A673 (cell line): ENCODE data around the gene SECISBP2. TPM values are rescaled to one million over a fixed set of nuclear protein-coding genes. Genes with fewer than 3 reads are reported as not detected.

Experiments
- BruUV-seq: library from RNA; stranded (reverse); fragments of 400-500 nt; replicated peaks from 2 replicates; lab custom pipeline; 2021; lab: Mats Ljungman, UMichigan
- CTCF ChIA-PET: fragments of 300-600 bp; sonication (Branson Sonifier 250); formaldehyde crosslinking; loops from one replicate; lab custom pipeline; 2022; ENCODE audit warnings: antibody characterized with exemption; lab: Charles Lee
- POLR2A ChIA-PET: fragments of 300-600 bp; sonication (Branson Sonifier 250); formaldehyde crosslinking; loops from one replicate; lab custom pipeline; 2022; ENCODE audit warnings: antibody characterized with exemption; ENCODE audit not compliant: low non-redundant PET; lab: Charles Lee
- DNase-seq: peaks from one replicate; pipeline ENCODE4 v3.0.0-alpha.2; 2015; ENCODE audit warnings: low spot score
- H3K27ac ChIP-seq: fragments of 200-600 bp; sonication (generic); 2 replicates; pipeline ENCODE4 v1.5.1; 2016; ENCODE audit warnings: mixed run types, low read depth, mild to moderate bottlenecking, mixed read lengths, antibody characterized with exemption, low read length; ENCODE audit not compliant: poor library complexity, severe bottlenecking
- H3K27me3 ChIP-seq: fragments of 200-600 bp; sonication (generic); replicated peaks from 2 replicates; pipeline ENCODE4 v1.6.1; 2017; ENCODE audit warnings: mixed run types, low read depth, mild to moderate bottlenecking, mixed read lengths, antibody characterized with exemption, low read length; ENCODE audit not compliant: insufficient read depth, poor library complexity
- H3K36me3 ChIP-seq: fragments of 200-600 bp; sonication (generic); 2 replicates; pipeline ENCODE4 v1.6.1; 2016; ENCODE audit warnings: mixed run types, mild to moderate bottlenecking, mixed read lengths, antibody characterized with exemption, low read length; ENCODE audit not compliant: insufficient read depth, poor library complexity, severe bottlenecking
- H3K4me1 ChIP-seq: fragments of 200-600 bp; sonication (generic); 2 replicates; pipeline ENCODE4 v1.6.1; 2017; ENCODE audit warnings: mixed run types, mild to moderate bottlenecking, mixed read lengths, antibody characterized with exemption, low read length; ENCODE audit not compliant: insufficient read depth, poor library complexity, severe bottlenecking
- H3K4me3 ChIP-seq: fragments of 200-600 bp; sonication (generic); 2 replicates; pipeline ENCODE4 v1.5.1; 2016; ENCODE audit warnings: low read depth, mixed run types, mild to moderate bottlenecking, mixed read lengths, low read length; ENCODE audit not compliant: poor library complexity, severe bottlenecking
- H3K9me3 ChIP-seq: fragments of 200-600 bp; sonication (generic); 2 replicates; pipeline ENCODE4 v1.6.1; 2016; ENCODE audit warnings: mixed run types, low read depth, mild to moderate bottlenecking, mixed read lengths, antibody characterized with exemption, low read length; ENCODE audit not compliant: poor library complexity, severe bottlenecking
- EZH2 ChIP-seq: fragments of 200-600 bp; sonication (generic); IDR thresholded peaks from 2 replicates; pipeline ENCODE4 v1.6.1; 2017; ENCODE audit warnings: borderline replicate concordance, low read depth, mild to moderate bottlenecking, mixed read lengths, antibody characterized with exemption, low read length; ENCODE audit not compliant: poor library complexity, severe bottlenecking
- intact Hi-C: fragments of 100-400 bp; cut with micrococcal nuclease; formaldehyde crosslinking; loops from one replicate; pipeline ENCODE4 v1.10.0; 2022; ENCODE audit not compliant: unreplicated experiment
- total RNA-seq: library from RNA; stranded (reverse); gene quantifications from 2 replicates; pipeline ENCODE4 v1.2.3, GENCODE V29; 2021
- TF ChIP-seq, protein P1 (sequence below): fragments of 300-800, 200-600 bp; sonication (generic); conservative IDR thresholded peaks from 2 replicates; pipeline ENCODE4 v1.5.1; 2017; ENCODE audit warnings: low read depth, mild to moderate bottlenecking, antibody characterized with exemption, low read length, moderate library complexity, mixed read lengths

The SECISBP2 gene
- total RNA-seq, 1 experiment from 2014 or later, result 44.4 TPM

DNA sequence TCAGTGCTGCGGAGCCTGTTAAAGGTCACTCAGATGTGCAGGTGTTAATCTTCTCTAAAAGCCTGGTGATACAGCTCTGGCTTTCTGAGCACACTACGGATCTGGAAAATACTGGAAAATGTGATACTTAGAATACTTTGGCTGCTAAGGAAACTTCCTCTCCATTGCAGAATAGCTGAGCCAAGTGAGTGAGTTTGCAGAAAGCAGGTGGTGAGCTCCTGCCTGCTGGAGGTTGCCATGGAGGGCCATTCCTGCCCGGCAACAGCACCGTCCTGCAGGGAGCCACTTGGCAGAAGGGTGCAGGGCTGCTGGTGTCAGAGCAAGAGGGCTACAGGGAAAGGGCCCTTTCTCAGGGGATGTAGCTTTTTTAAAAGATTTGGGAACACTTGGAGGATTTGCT, 40.7 kb downstream of the SECISBP2 start:
- H3K27ac ChIP-seq, result no peak overlapping the region
- H3K4me1 ChIP-seq, result no peaks in the 10 kb centered on the region
- H3K4me3 ChIP-seq, result no peak overlapping the region
- no peaks in the 10 kb centered on the region for H3K27me3 ChIP-seq
- POLR2A ChIA-PET, result no interaction called here
- CTCF ChIA-PET, result no interaction called here
- no peak for DNase-seq
- H3K36me3 ChIP-seq, result peaks cover 63% of the 10 kb centered on the region
- H3K9me3 ChIP-seq, result no peaks in the 10 kb centered on the region
- BruUV-seq, result TSS peak; percentile 66
- intact Hi-C loops, result loop anchor here (10.0 kb wide), 1 partner anchor 186 kb away; no protein-coding TSS in a partner anchor
- TF ChIP-seq EZH2, result no peak
- TF ChIP-seq, protein P1, sequence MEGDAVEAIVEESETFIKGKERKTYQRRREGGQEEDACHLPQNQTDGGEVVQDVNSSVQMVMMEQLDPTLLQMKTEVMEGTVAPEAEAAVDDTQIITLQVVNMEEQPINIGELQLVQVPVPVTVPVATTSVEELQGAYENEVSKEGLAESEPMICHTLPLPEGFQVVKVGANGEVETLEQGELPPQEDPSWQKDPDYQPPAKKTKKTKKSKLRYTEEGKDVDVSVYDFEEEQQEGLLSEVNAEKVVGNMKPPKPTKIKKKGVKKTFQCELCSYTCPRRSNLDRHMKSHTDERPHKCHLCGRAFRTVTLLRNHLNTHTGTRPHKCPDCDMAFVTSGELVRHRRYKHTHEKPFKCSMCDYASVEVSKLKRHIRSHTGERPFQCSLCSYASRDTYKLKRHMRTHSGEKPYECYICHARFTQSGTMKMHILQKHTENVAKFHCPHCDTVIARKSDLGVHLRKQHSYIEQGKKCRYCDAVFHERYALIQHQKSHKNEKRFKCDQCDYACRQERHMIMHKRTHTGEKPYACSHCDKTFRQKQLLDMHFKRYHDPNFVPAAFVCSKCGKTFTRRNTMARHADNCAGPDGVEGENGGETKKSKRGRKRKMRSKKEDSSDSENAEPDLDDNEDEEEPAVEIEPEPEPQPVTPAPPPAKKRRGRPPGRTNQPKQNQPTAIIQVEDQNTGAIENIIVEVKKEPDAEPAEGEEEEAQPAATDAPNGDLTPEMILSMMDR, result no peak

DNA sequence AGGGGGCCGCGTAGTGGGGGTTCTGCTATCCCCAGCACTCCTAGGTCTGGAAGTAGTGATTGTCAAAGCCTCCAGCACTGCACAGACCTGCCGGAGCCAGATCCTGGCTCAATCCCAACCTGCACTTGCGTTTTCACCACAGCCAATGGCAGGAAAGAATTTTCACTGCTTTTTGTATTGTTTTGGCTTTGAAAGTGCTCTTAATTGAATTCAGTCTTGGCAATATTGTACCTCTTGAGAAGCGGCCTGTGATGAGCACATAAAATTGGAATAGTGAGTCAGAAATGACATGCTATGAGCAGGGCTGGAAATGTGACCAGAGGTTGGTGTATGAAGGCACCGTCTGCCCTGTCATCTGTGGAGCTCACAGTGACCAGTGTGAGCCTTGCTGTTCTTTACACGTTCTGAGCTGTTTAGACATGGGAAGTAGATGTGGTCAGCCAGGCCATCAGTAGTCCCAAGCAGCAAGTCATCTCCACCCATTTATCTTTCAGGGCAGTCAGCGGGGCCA, 41.5 kb downstream of the SECISBP2 start:
- H3K36me3 ChIP-seq, result peaks cover 55% of the 10 kb centered on the region
- CTCF ChIA-PET, result no interaction called here

DNA sequence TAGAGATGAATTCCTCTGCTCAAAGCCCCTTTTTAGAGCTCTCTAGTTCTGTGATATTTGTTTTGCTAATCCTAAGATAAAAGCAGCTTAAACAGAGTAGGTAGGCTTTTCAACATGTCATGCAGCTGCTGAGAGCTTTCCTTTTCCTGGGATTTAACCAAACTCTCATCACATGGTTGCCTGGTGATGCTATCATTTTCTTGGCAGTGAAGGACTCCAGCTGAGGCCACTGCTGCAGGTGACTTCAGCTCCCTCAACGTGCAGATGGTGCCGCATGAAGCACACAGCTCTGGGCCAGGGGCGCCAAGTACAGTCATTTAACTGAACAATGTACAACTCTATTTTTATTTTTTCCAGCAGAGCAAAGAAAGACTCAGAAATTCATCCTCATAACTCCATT, 42.2 kb downstream of the SECISBP2 start:
- ChIA-PET CTCF (no interaction called here), POLR2A (no interaction called here)
- no peaks in the 10 kb centered on the region for H3K4me1 ChIP-seq
- no TSS peak for BruUV-seq
- H3K36me3 ChIP-seq, result peaks cover 48% of the 10 kb centered on the region
- H3K27ac ChIP-seq, result no peak overlapping the region
- H3K9me3 ChIP-seq, result no peaks in the 10 kb centered on the region
- TF ChIP-seq, protein P1, result no peak
- TF ChIP-seq EZH2, result no peak
- H3K27me3 ChIP-seq, result no peaks in the 10 kb centered on the region
- no peak for DNase-seq
- H3K4me3 ChIP-seq, result no peak overlapping the region
- intact Hi-C loops, result no loop called here

More for the DNA sequence above, 41.5 kb downstream of the SECISBP2 start:
- POLR2A ChIA-PET, result no interaction called here
- DNase-seq, result no peak
- no peak overlapping the region for H3K4me3 ChIP-seq
- no TSS peak for BruUV-seq
- no peaks in the 10 kb centered on the region for H3K4me1 ChIP-seq
- no peak overlapping the region for H3K27ac ChIP-seq
- intact Hi-C loops, result loop anchor here (10.0 kb wide), 1 partner anchor 185 kb away; no protein-coding TSS in a partner anchor
- TF ChIP-seq, protein P1, result no peak
- TF ChIP-seq EZH2, result no peak
- H3K9me3 ChIP-seq, result no peaks in the 10 kb centered on the region
- no peaks in the 10 kb centered on the region for H3K27me3 ChIP-seq
